Liver (tissue), 9 donors: ENCODE measurements around the gene ID1. TPM values are rescaled to one million over a fixed set of nuclear protein-coding genes. Genes with fewer than 3 reads are reported as not detected.

Source experiments
- DNase-seq: peaks from one replicate; pipeline ENCODE4 v3.0.0-alpha.2; 2017; ENCODE audit warnings: low spot score
- H3K27ac ChIP-seq, 2 donors: one replicate each; pipeline ENCODE4 v1.7.0; 2013; ENCODE audit warnings: inconsistent platforms in 2 of 2, low read length in 2 of 2, control low read depth in 1 of 2, low read depth in 1 of 2, mild to moderate bottlenecking in 1 of 2
- H3K27me3 ChIP-seq, 4 donors: one replicate each; pipeline versions ENCODE4 v1.6.1 to v1.7.0; 2013; ENCODE audit warnings: low read length in 3 of 4, inconsistent platforms in 1 of 4, mild to moderate bottlenecking in 1 of 4, moderate library complexity in 1 of 4; ENCODE audit not compliant: control insufficient read depth in 4 of 4, insufficient read depth in 4 of 4
- H3K36me3 ChIP-seq, 4 donors: one replicate each; pipeline versions ENCODE4 v1.6.1 to v1.7.0; 2013; ENCODE audit warnings: low read length in 3 of 4, mild to moderate bottlenecking in 3 of 4, low read depth in 1 of 4, moderate library complexity in 1 of 4; ENCODE audit not compliant: control insufficient read depth in 4 of 4, insufficient read depth in 3 of 4
- H3K4me1 ChIP-seq, 4 donors: one replicate each; pipeline versions ENCODE4 v1.6.1 to v1.7.0; 2013; ENCODE audit warnings: low read length in 3 of 4, mild to moderate bottlenecking in 3 of 4, moderate library complexity in 1 of 4; ENCODE audit not compliant: control insufficient read depth in 4 of 4, insufficient read depth in 4 of 4
- H3K4me3 ChIP-seq, 3 donors: one replicate each; pipeline versions ENCODE4 v1.6.1 to v1.7.0; 2013; ENCODE audit warnings: low read length in 3 of 3, control low read depth in 1 of 3, low read depth in 1 of 3, mild to moderate bottlenecking in 1 of 3
- H3K9ac ChIP-seq, 2 donors: one replicate each; pipeline ENCODE4 v1.7.0; 2013; ENCODE audit warnings: low read length in 2 of 2, mild to moderate bottlenecking in 2 of 2, moderate library complexity in 2 of 2, control low read depth in 1 of 2, low read depth in 1 of 2
- H3K9me3 ChIP-seq, 4 donors: one replicate each; pipeline versions ENCODE4 v1.6.1 to v1.7.0; 2013; ENCODE audit warnings: low read length in 3 of 4; ENCODE audit not compliant: control insufficient read depth in 4 of 4
- ATF3 ChIP-seq: IDR thresholded peaks from 2 replicates; pipeline ENCODE4 v1.6.1; 2016; ENCODE audit warnings: antibody characterized with exemption
- CTCF ChIP-seq: fragments of 150-350 bp; IDR thresholded peaks from 2 replicates; pipeline ENCODE4 v1.5.1; 2017; ENCODE audit warnings: improper control_type of control experiment, low read depth, low read length; ENCODE audit not compliant: missing input control
- EGR1 ChIP-seq, 2 donors: IDR thresholded peaks; 2 replicates each; pipeline ENCODE4 v1.6.1; 2016 to 2018; ENCODE audit warnings: antibody characterized with exemption in 2 of 2, low read depth in 2 of 2
- FOXA1 ChIP-seq: IDR thresholded peaks from 2 replicates; pipeline ENCODE4 v1.6.1; 2016; ENCODE audit warnings: antibody characterized with exemption
- FOXA2 ChIP-seq: IDR thresholded peaks from 2 replicates; pipeline ENCODE4 v1.6.1; 2016; ENCODE audit warnings: antibody characterized with exemption
- GABPA ChIP-seq, 2 donors: IDR thresholded peaks in 1 of 2; conservative IDR thresholded peaks in 1 of 2; 2 replicates each; pipeline ENCODE4 v1.6.1; 2016; ENCODE audit warnings: antibody characterized with exemption in 2 of 2, mild to moderate bottlenecking in 1 of 2, moderate library complexity in 1 of 2
- HNF4A ChIP-seq, 2 donors: conservative IDR thresholded peaks; 2 replicates each; pipeline ENCODE4 v1.6.1; 2016; ENCODE audit warnings: antibody characterized with exemption in 2 of 2, mild to moderate bottlenecking in 2 of 2
- HNF4G ChIP-seq: IDR thresholded peaks from 2 replicates; pipeline ENCODE4 v1.6.1; 2016; ENCODE audit warnings: antibody characterized with exemption
- JUND ChIP-seq, 2 donors: IDR thresholded peaks; 2 replicates each; pipeline ENCODE4 v1.6.1; 2016; ENCODE audit warnings: antibody characterized with exemption in 2 of 2
- MAX ChIP-seq: IDR thresholded peaks from 2 replicates; pipeline ENCODE4 v1.6.1; 2016; ENCODE audit warnings: antibody characterized with exemption
- NR2F2 ChIP-seq: IDR thresholded peaks from 2 replicates; pipeline ENCODE4 v1.6.1; 2016; ENCODE audit warnings: antibody characterized with exemption
- RAD21 ChIP-seq, 2 donors: IDR thresholded peaks; 2 replicates each; pipeline ENCODE4 v1.6.1; 2016; ENCODE audit warnings: antibody characterized with exemption in 2 of 2, mild to moderate bottlenecking in 2 of 2
- REST ChIP-seq: IDR thresholded peaks from 2 replicates; pipeline ENCODE4 v1.6.1; 2016; ENCODE audit warnings: antibody characterized with exemption, mild to moderate bottlenecking
- RXRA ChIP-seq, 2 donors: IDR thresholded peaks; 2 replicates each; pipeline ENCODE4 v1.6.1; 2017 to 2018; ENCODE audit warnings: antibody characterized with exemption in 2 of 2, mild to moderate bottlenecking in 1 of 2
- SP1 ChIP-seq: IDR thresholded peaks from 2 replicates; pipeline ENCODE4 v1.6.1; 2018; ENCODE audit warnings: antibody characterized with exemption, mild to moderate bottlenecking
- TAF1 ChIP-seq: conservative IDR thresholded peaks from 2 replicates; pipeline ENCODE4 v1.6.1; 2016; ENCODE audit warnings: antibody characterized with exemption, mild to moderate bottlenecking
- YY1 ChIP-seq: IDR thresholded peaks from 2 replicates; pipeline ENCODE4 v1.6.1; 2016; ENCODE audit warnings: antibody characterized with exemption, mild to moderate bottlenecking
- ZBTB33 ChIP-seq: IDR thresholded peaks from 2 replicates; pipeline ENCODE4 v1.6.1; 2016; ENCODE audit warnings: antibody characterized with exemption
- WGBS: extraction: QIAGEN DNeasy Blood & Tissue Kit; methylation state at CpG from one replicate; pipeline ENCODE4 v1.1.7; 2013; 5-methylcytosine and 5-hydroxymethylcytosine counted together
- polyA plus RNA-seq, 2 donors: library from polyadenylated mRNA; stranded (reverse) in 1 of 2; unstranded in 1 of 2; fragments of 200-250 nt in 1 of 2; fragments of >200 nt in 1 of 2; fragmentation: Nextera tagmentation in 1 of 2; extraction: Ambion mirVana in 1 of 2; gene quantifications; one replicate each; pipeline versions ENCODE4 v1.2.1 to v1.2.3, GENCODE V29; 2013 to 2015
- total RNA-seq, 2 donors: library from RNA; depleted of rRNA; stranded (reverse); fragments of >200 nt; gene quantifications; one replicate each; pipeline ENCODE4 v1.2.3, GENCODE V29; 2014
- donor health status: healthy.
- donor health status: healthy.
- donor health status: healthy.
- donor health status: healthy.
- donor health status: healthy.

The ID1 gene
- total and polyA plus RNA-seq, 4 donors = 33.9 to 117 (median 71.2) TPM

- no peak overlapping the region for H3K9ac ChIP-seq
- H3K9me3 ChIP-seq = no peaks in the 10 kb centered on the region
- H3K4me1 ChIP-seq = no peaks in the 10 kb centered on the region
- no peak overlapping the region for H3K4me3 ChIP-seq
- DNase-seq = no peak
- WGBS = 63% methylated on average over 5 of the region's 5 CpGs
- no peak overlapping the region for H3K27ac ChIP-seq
- TF ChIP-seq ZBTB33 = no peak
- no peak for TF ChIP-seq GABPA (IDR thresholded peaks at IDR 0.05 in 1 of 2, conservative IDR thresholded peaks at IDR 0.05 in 1 of 2)
- TF ChIP-seq REST = no peak
- no peak for TF ChIP-seq MAX
- TF ChIP-seq HNF4G = no peak
- no peak for TF ChIP-seq RXRA (IDR thresholded peaks at IDR 0.05)
- no peak for TF ChIP-seq YY1
- TF ChIP-seq ATF3 = no peak
- TF ChIP-seq RAD21 (IDR thresholded peaks at IDR 0.05) = no peak
- no peak for TF ChIP-seq HNF4A (conservative IDR thresholded peaks at IDR 0.05)
- no peak for TF ChIP-seq FOXA2
- no peak for TF ChIP-seq NR2F2
- no peak for TF ChIP-seq FOXA1
- TF ChIP-seq JUND (IDR thresholded peaks at IDR 0.05) = no peak
- no peak for TF ChIP-seq SP1
- TF ChIP-seq CTCF = no peak
- no peak for TF ChIP-seq EGR1 (IDR thresholded peaks at IDR 0.05; ENCODE audit: low read depth in 2 of 2)
- TF ChIP-seq TAF1 = no peak
- no peaks in the 10 kb centered on the region for H3K36me3 ChIP-seq
- no peaks in the 10 kb centered on the region for H3K27me3 ChIP-seq
Observed at GRCh38 chr20:31653561-31653960, 48.5 kb downstream of the ID1 start.
